Fibroblast of lung (primary cell): ENCODE measurements around the gene SLC6A12. TPM values are rescaled to one million over a fixed set of nuclear protein-coding genes. Genes with fewer than 3 reads are reported as not detected.

Experiments
- DNase-seq, 2 donors: peaks; one replicate each; pipeline versions ENCODE4 v3.0.0 to v3.0.0-alpha.2; 2010; ENCODE audit warnings: low read depth in 2 of 2
- H2AFZ ChIP-seq: 2 replicates; pipeline ENCODE4 v1.5.1; 2012; ENCODE audit warnings: low read length, control low read depth, inconsistent platforms
- H3K27ac ChIP-seq: 2 replicates; pipeline ENCODE4 v1.5.1; 2011; ENCODE audit warnings: low read length, control low read depth; ENCODE audit not compliant: insufficient read depth
- H3K27me3 ChIP-seq: 2 replicates; pipeline ENCODE4 v1.5.1; 2011; ENCODE audit warnings: mild to moderate bottlenecking, low read length; ENCODE audit not compliant: control insufficient read depth, insufficient read depth
- H3K36me3 ChIP-seq: 2 replicates; pipeline ENCODE4 v1.5.1; 2011; ENCODE audit warnings: low read length; ENCODE audit not compliant: control insufficient read depth, insufficient read depth
- H3K4me1 ChIP-seq: 2 replicates; pipeline ENCODE4 v1.5.1; 2011; ENCODE audit warnings: low read length; ENCODE audit not compliant: control insufficient read depth, insufficient read depth; ENCODE audit errors: extremely low read depth
- H3K4me2 ChIP-seq: 2 replicates; pipeline ENCODE4 v1.5.1; 2011; ENCODE audit warnings: low read length, control low read depth; ENCODE audit not compliant: insufficient read depth; ENCODE audit errors: extremely low read depth
- H3K4me3 ChIP-seq, 4 experiments: fragments of 200-600 bp in 1 of 4; sonication (generic) in 1 of 4; replicated peaks in 1 of 4; 2 replicates each; pipeline ENCODE4 v1.5.1; 2011 to 2016; ENCODE audit warnings: low read length in 4 of 4, low read depth in 3 of 4, mild to moderate bottlenecking in 3 of 4, control low read depth in 2 of 4, inconsistent platforms in 1 of 4, mixed read lengths in 1 of 4; ENCODE audit not compliant: insufficient read depth in 1 of 4; ENCODE audit errors: control extremely low read depth in 1 of 4
- H3K79me2 ChIP-seq: 2 replicates; pipeline ENCODE4 v1.5.1; 2012; ENCODE audit warnings: mild to moderate bottlenecking, low read length, inconsistent platforms; ENCODE audit not compliant: control insufficient read depth, insufficient read depth
- H3K9ac ChIP-seq: 2 replicates; pipeline ENCODE4 v1.5.1; 2011; ENCODE audit warnings: mild to moderate bottlenecking, low read length, control low read depth; ENCODE audit not compliant: insufficient read depth
- H3K9me3 ChIP-seq: 2 replicates; pipeline ENCODE4 v1.5.1; 2012; ENCODE audit warnings: low read depth, low read length; ENCODE audit not compliant: control insufficient read depth, insufficient read depth
- H4K20me1 ChIP-seq: 2 replicates; pipeline ENCODE4 v1.5.1; 2011; ENCODE audit warnings: low read length; ENCODE audit not compliant: control insufficient read depth, insufficient read depth; ENCODE audit errors: extremely low read depth
- EZH2 ChIP-seq: IDR thresholded peaks from 2 replicates; pipeline ENCODE4 v1.5.1; 2012; ENCODE audit warnings: low read length, control low read depth, mild to moderate bottlenecking; ENCODE audit errors: missing control alignments
- polyA plus RNA-seq, 2 donors: library from polyadenylated mRNA; depleted of rRNA in 1 of 2; stranded (reverse) in 1 of 2; unstranded in 1 of 2; fragments of >200 nt; gene quantifications; 2 replicates each; pipeline ENCODE4 v1.2.1, GENCODE V29; 2011 to 2012; ENCODE audit warnings: missing spikeins in 1 of 2
- total RNA-seq: library from RNA; depleted of rRNA; stranded (reverse); fragments of >200 nt; gene quantifications from 2 replicates; pipeline ENCODE4 v1.2.1, GENCODE V29; 2014
- TF ChIP-seq, protein P1 (sequence below), 2 donors: IDR thresholded peaks in 1 of 2; conservative IDR thresholded peaks in 1 of 2; 1 replicate in 1 of 2; 2 replicates in 1 of 2; pipeline ENCODE4 v1.5.1; 2011 to 2012; ENCODE audit warnings: low read length in 2 of 2, control low read depth in 1 of 2, inconsistent platforms in 1 of 2, low read depth in 1 of 2, mild to moderate bottlenecking in 1 of 2

SLC6A12 gene
- total and polyA plus RNA-seq, 2 donors (not counting 1 experiment from before 2014, with no cell fraction given): not detected

DNA sequence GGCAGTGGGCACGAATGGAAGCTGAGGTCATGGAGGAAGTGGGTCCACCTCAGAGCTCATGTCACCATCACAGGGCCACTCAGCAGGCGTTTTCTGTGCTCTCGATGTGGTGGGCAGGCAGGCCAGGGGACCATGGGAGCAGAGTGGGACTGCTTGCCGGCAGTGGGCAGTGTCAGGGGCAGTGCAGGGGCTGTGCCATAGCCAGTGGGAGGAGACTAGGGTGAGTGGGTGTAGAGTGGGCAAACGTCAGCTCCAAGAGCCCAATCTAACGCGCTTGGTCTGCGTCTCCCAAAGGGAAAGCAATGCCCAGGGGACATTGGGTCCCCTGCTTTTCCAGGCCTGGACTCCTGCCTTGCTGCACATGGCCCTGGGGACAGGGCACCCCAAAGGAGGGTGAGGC, 58.3 kb downstream of the SLC6A12 start:
- H4K20me1 ChIP-seq: no peaks in the 10 kb centered on the region
- no peaks in the 10 kb centered on the region for H3K79me2 ChIP-seq
- no peak overlapping the region for H2AFZ ChIP-seq
- no peak for TF ChIP-seq EZH2
- TF ChIP-seq, protein P1, sequence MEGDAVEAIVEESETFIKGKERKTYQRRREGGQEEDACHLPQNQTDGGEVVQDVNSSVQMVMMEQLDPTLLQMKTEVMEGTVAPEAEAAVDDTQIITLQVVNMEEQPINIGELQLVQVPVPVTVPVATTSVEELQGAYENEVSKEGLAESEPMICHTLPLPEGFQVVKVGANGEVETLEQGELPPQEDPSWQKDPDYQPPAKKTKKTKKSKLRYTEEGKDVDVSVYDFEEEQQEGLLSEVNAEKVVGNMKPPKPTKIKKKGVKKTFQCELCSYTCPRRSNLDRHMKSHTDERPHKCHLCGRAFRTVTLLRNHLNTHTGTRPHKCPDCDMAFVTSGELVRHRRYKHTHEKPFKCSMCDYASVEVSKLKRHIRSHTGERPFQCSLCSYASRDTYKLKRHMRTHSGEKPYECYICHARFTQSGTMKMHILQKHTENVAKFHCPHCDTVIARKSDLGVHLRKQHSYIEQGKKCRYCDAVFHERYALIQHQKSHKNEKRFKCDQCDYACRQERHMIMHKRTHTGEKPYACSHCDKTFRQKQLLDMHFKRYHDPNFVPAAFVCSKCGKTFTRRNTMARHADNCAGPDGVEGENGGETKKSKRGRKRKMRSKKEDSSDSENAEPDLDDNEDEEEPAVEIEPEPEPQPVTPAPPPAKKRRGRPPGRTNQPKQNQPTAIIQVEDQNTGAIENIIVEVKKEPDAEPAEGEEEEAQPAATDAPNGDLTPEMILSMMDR (conservative IDR thresholded peaks at IDR 0.05 in 1 of 2, IDR thresholded peaks at IDR 0.05 in 1 of 2; ENCODE audit: low read depth in 1 of 2, low read length in 2 of 2): no peak
- DNase-seq: no peak
- H3K9me3 ChIP-seq: no peaks in the 10 kb centered on the region
- peaks cover 7% of the 10 kb centered on the region for H3K27me3 ChIP-seq
- H3K9ac ChIP-seq: no peak overlapping the region
- H3K4me1 ChIP-seq: no peaks in the 10 kb centered on the region
- no peak overlapping the region for H3K4me2 ChIP-seq
- H3K4me3 ChIP-seq: no peak overlapping the region
- no peaks in the 10 kb centered on the region for H3K36me3 ChIP-seq
- H3K27ac ChIP-seq: no peak overlapping the region

DNA sequence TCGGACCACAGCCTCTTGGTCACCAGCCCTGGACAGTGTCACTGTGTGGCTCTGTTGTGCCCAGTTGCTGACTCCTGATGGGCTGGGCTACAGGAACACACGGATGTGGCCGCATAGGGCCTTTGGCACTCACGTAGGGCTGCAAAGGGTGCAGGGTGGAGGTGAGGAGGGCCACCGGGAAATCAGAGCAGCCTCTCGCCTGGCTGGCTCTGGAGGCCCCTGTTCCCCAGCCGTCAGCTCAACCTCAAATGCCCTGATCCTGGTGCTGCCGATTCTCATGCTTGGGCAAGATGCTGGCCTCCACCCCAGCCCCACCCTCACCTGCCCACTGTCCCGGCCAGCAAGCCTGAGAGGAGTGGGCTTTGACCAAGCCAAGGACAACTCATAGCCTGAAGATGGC, 59.0 kb downstream of the SLC6A12 start:
- Histone ChIP-seq H3K4me1 (no peaks in the 10 kb centered on the region), H3K27me3 (peaks cover 5% of the 10 kb centered on the region), H3K9me3 (no peaks in the 10 kb centered on the region), H3K9ac (no peak overlapping the region), H3K27ac (no peak overlapping the region), H3K4me2 (no peak overlapping the region), H2AFZ (no peak overlapping the region), H3K79me2 (no peaks in the 10 kb centered on the region), H4K20me1 (no peaks in the 10 kb centered on the region), H3K4me3 (no peak overlapping the region), H3K36me3 (no peaks in the 10 kb centered on the region)
- TF ChIP-seq EZH2: no peak
- TF ChIP-seq, protein P1 (conservative IDR thresholded peaks at IDR 0.05 in 1 of 2, IDR thresholded peaks at IDR 0.05 in 1 of 2; ENCODE audit: low read depth in 1 of 2, low read length in 2 of 2): no peak
- DNase-seq: no peak

DNA sequence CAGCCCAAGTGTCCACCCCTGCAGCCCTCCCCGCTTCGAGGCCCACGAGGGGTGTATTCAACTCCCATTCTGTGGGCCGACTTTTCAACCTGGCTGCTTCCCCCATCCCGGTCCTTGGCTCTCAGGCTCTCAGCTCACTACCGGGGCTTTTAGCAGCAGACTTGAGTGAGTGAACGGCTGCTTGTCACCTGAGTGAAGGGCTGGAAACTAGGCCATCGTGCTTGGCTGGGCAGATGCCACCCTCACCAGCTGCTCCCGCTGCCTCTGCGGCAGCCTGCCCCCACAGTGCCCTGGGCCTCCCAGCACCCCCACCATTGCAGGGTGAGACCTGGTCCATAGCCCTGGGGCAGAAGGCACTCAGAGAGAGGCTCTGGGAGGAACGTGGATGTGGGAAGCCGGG, 59.9 kb downstream of the SLC6A12 start:
- no peak overlapping the region for H3K4me3 ChIP-seq

More for the DNA sequence above, 59.9 kb downstream of the SLC6A12 start:
- no peak overlapping the region for H3K9ac ChIP-seq
- DNase-seq: no peak
- H3K36me3 ChIP-seq: no peaks in the 10 kb centered on the region
- no peaks in the 10 kb centered on the region for H3K9me3 ChIP-seq
- no peaks in the 10 kb centered on the region for H3K4me1 ChIP-seq
- TF ChIP-seq, protein P1 (conservative IDR thresholded peaks at IDR 0.05 in 1 of 2, IDR thresholded peaks at IDR 0.05 in 1 of 2; ENCODE audit: low read depth in 1 of 2, low read length in 2 of 2): no peak
- TF ChIP-seq EZH2: no peak
- peaks cover 5% of the 10 kb centered on the region for H3K27me3 ChIP-seq
- H3K79me2 ChIP-seq: no peaks in the 10 kb centered on the region
- no peak overlapping the region for H2AFZ ChIP-seq
- H3K4me2 ChIP-seq: no peak overlapping the region
- no peak overlapping the region for H3K27ac ChIP-seq
- H4K20me1 ChIP-seq: no peaks in the 10 kb centered on the region
